B cell (primary cell): ENCODE results near the gene IL31RA.
A peak's percentile ranks its signal among the peaks of the same experiment; 100 is the strongest.

Experiments used
- EZH2 ChIP-seq: IDR thresholded peaks from 2 replicates; pipeline ENCODE4 v1.6.1; 2012; ENCODE audit warnings: borderline replicate concordance, low read depth, mild to moderate bottlenecking, moderate library complexity, low read length; ENCODE audit not compliant: insufficient read depth, poor library complexity, severe bottlenecking
- TF ChIP-seq, protein P1 (sequence below): fragments of 200-600 bp; IDR thresholded peaks from one replicate; pipeline ENCODE4 v1.8.0; 2022; ENCODE audit warnings: antibody characterized with exemption, mild to moderate bottlenecking

DNA sequence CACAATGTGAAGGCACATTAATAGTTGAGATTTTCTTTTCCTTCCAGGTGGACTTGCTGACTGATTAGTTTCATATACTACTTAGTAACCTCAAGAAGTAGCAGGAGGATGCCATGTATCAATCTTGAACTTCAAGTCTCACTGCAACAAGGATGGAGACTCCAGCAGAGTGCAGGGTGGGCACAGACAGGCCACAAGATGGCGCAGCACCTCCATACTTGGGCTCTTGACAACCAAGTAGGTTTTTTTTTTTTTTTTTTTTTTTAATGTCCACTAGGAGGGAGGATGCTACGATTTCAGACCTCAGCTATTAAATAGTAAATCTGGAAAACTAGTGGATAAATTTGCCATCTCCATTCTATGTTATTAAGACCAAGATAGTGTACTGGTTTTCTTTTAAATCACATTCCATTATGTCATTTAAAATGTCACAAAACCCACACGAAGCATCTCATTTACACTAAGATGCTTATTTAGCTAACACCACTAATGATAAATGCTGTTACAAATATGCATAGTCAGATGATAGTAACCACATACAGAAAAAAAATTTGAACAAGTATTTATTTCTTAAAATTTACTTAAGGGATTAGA is 85.0 kb downstream of the IL31RA start:
- TF ChIP-seq, protein P1, sequence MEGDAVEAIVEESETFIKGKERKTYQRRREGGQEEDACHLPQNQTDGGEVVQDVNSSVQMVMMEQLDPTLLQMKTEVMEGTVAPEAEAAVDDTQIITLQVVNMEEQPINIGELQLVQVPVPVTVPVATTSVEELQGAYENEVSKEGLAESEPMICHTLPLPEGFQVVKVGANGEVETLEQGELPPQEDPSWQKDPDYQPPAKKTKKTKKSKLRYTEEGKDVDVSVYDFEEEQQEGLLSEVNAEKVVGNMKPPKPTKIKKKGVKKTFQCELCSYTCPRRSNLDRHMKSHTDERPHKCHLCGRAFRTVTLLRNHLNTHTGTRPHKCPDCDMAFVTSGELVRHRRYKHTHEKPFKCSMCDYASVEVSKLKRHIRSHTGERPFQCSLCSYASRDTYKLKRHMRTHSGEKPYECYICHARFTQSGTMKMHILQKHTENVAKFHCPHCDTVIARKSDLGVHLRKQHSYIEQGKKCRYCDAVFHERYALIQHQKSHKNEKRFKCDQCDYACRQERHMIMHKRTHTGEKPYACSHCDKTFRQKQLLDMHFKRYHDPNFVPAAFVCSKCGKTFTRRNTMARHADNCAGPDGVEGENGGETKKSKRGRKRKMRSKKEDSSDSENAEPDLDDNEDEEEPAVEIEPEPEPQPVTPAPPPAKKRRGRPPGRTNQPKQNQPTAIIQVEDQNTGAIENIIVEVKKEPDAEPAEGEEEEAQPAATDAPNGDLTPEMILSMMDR, result peak; percentile 92
- TF ChIP-seq EZH2, result no peak
